Spleen (tissue), 11 donors: Measurements from ENCODE around the gene SH3D19. TPM values are rescaled to one million over a fixed set of nuclear protein-coding genes. Genes with fewer than 3 reads are reported as not detected.

Experiments used
- DNase-seq: peaks from one replicate; pipeline ENCODE4 v3.0.0-alpha.2; 2020
- H3K27ac ChIP-seq, 8 donors: fragments of 200-600 bp; sonication (generic) in 7 of 8; 1 replicate in 4 of 8; 2 replicates in 4 of 8; pipeline versions ENCODE4 v1.5.0 to v1.8.0; 2016 to 2021; ENCODE audit warnings: inconsistent platforms in 4 of 8, mild to moderate bottlenecking in 4 of 8, moderate library complexity in 1 of 8
- H3K27me3 ChIP-seq, 7 donors: fragments of 200-600 bp; sonication (generic) in 6 of 7; replicated peaks in 1 of 7; 1 replicate in 4 of 7; 2 replicates in 3 of 7; pipeline versions ENCODE4 v1.5.0 to v1.8.0; 2016 to 2021; ENCODE audit warnings: inconsistent platforms in 3 of 7, mild to moderate bottlenecking in 1 of 7
- H3K36me3 ChIP-seq, 6 donors: fragments of 200-600 bp; sonication (generic) in 5 of 6; 1 replicate in 4 of 6; 2 replicates in 2 of 6; pipeline versions ENCODE4 v1.5.0 to v1.8.0; 2016 to 2021; ENCODE audit warnings: inconsistent platforms in 2 of 6
- H3K4me1 ChIP-seq, 6 donors: fragments of 200-600 bp; sonication (generic) in 5 of 6; 1 replicate in 3 of 6; 2 replicates in 3 of 6; pipeline versions ENCODE4 v1.5.0 to v1.8.0; 2016 to 2021; ENCODE audit warnings: inconsistent platforms in 3 of 6
- H3K4me3 ChIP-seq, 8 donors: fragments of 200-600 bp; sonication (generic) in 7 of 8; 1 replicate in 4 of 8; 2 replicates in 4 of 8; pipeline versions ENCODE4 v1.5.0 to v1.8.0; 2016 to 2021; ENCODE audit warnings: inconsistent platforms in 4 of 8, mild to moderate bottlenecking in 4 of 8, moderate library complexity in 2 of 8
- H3K9me3 ChIP-seq, 8 donors: fragments of 200-600 bp; sonication (generic) in 7 of 8; 1 replicate in 4 of 8; 2 replicates in 4 of 8; pipeline versions ENCODE4 v1.5.0 to v1.8.0; 2016 to 2021; ENCODE audit warnings: inconsistent platforms in 4 of 8
- CTCF ChIP-seq, 11 experiments: fragments of 200-600 bp in 7 of 11; fragments of 450-650 bp in 4 of 11; sonication (generic) in 4 of 11; IDR thresholded peaks in 8 of 11; conservative IDR thresholded peaks in 3 of 11; 1 replicate in 7 of 11; 2 replicates in 4 of 11; pipeline versions ENCODE4 v1.4.0 to v1.8.0; 2016 to 2021; ENCODE audit warnings: antibody characterized with exemption in 11 of 11, inconsistent platforms in 4 of 11, mild to moderate bottlenecking in 1 of 11
- POLR2A ChIP-seq, 3 donors: fragments of 450-650 bp; IDR thresholded peaks; one replicate each; pipeline ENCODE4 v1.5.1; 2017; ENCODE audit warnings: antibody characterized with exemption in 3 of 3, mild to moderate bottlenecking in 1 of 3
- POLR2AphosphoS5 ChIP-seq, 3 donors: sonication (generic); formaldehyde crosslinking; IDR thresholded peaks; one replicate each; pipeline ENCODE4 v1.5.1; 2017; ENCODE audit warnings: antibody characterized with exemption in 3 of 3
- WGBS, 5 donors: extraction: QIAGEN DNeasy Blood & Tissue Kit in 3 of 5; methylation state at CpG; one replicate each; pipeline versions ENCODE4 v1.1.5 to v1.1.7; 2013 to 2018; 5-methylcytosine and 5-hydroxymethylcytosine counted together
- intact Hi-C: fragments of 100-400 bp; cut with DNase I; formaldehyde crosslinking; loops from one replicate; pipeline ENCODE4 v1.15.0; 2023; ENCODE audit warnings: low total_unique reads
- polyA plus RNA-seq, 3 donors: library from polyadenylated mRNA; stranded (reverse); fragments of 200-250 nt; gene quantifications; one replicate each; pipeline ENCODE4 v1.2.1, GENCODE V29; 2013
- total RNA-seq, 7 donors: library from RNA; depleted of rRNA in 3 of 7; stranded (reverse); fragments of >200 nt in 3 of 7; fragmentation: NEBNext Ultra II Directional in 4 of 7; extraction: Animal tissue kit (Norgen Biotek cat#: 25700) in 4 of 7; gene quantifications; one replicate each; pipeline versions ENCODE4 v1.1.0 to v1.2.1, GENCODE V29; 2016 to 2021
- donor health status: healthy with polysubstance abuse.
- donor health status: DM: no; HTN: no; CAD: no; lungs with moderate emphysema.
- donor health status: DM: no; HTN: no; CAD: no.
- donor health status: Bipolar disorder and iron deficiency.
- donor health status: healthy.
- donor health status: DM: no; HTN: no; CAD: no.
- donor health status: DM: yes; HTN: yes; CAD: no.

Gene SH3D19
- total and polyA plus RNA-seq, 10 donors = 3.0 to 33.3 (median 14.7) TPM

DNA sequence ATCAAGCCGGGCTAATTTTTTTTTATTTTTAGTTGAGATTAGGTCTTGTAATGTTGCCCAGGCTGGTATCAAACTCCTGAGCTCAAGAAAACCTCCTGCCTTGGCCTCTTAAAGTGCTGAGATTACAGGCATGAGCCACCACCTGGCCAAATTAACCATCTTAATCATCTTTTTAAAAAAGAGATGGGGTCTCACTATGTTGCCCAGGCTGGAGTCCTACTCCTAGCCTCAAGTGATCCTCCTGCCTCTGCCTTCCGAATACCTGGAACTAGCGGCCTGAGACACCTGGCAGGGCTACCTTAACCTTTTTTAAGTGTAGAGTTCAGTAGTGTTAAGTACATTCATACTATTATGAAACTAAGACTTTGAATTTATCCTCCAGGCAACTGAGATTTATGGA lies 227.6 kb downstream of the SH3D19 start:
- WGBS, 5 donors = 91 to 95% (median 94%) methylated on average over 3 of the region's 3 CpGs
- DNase-seq = no peak
- H3K4me3 ChIP-seq = no peak overlapping the region
- peak overlapping the region in 4 of 8 donors; percentile 92 to 93 (median 92) for H3K27ac ChIP-seq
- H3K4me1 ChIP-seq = peaks cover 15 to 44% (median 35%) of the 10 kb centered on the region in 6 donors
- H3K9me3 ChIP-seq = no peaks in the 10 kb centered on the region
- H3K36me3 ChIP-seq = peaks cover 0 to 25% (median 17%) of the 10 kb centered on the region in 6 donors
- intact Hi-C loops = no loop called here
- H3K27me3 ChIP-seq = no peaks in the 10 kb centered on the region
- TF ChIP-seq CTCF (IDR thresholded peaks at IDR 0.05 in 8 of 11, conservative IDR thresholded peaks at IDR 0.05 in 3 of 11) (no peak), POLR2AphosphoS5 (IDR thresholded peaks at IDR 0.05) (no peak), POLR2A (IDR thresholded peaks at IDR 0.05) (no peak)

- H3K27ac ChIP-seq = no peak overlapping the region
- no peak for DNase-seq
- TF ChIP-seq CTCF (IDR thresholded peaks at IDR 0.05 in 8 of 11, conservative IDR thresholded peaks at IDR 0.05 in 3 of 11) = no peak
- no peak for TF ChIP-seq POLR2A (IDR thresholded peaks at IDR 0.05)
- no peak for TF ChIP-seq POLR2AphosphoS5 (IDR thresholded peaks at IDR 0.05)
- H3K27me3 ChIP-seq = no peaks in the 10 kb centered on the region
- 90 to 97% (median 92%) methylated on average over 3 of the region's 3 CpGs for WGBS, 5 donors
- no peaks in the 10 kb centered on the region for H3K9me3 ChIP-seq
- intact Hi-C loops = no loop called here
- no peaks in the 10 kb centered on the region for H3K36me3 ChIP-seq
- H3K4me3 ChIP-seq = no peak overlapping the region
- H3K4me1 ChIP-seq = peaks cover 0 to 18% (median 10%) of the 10 kb centered on the region in 6 donors
Observed at GRCh38 chr4:151095142-151095541, 230.3 kb downstream of the SH3D19 start.

DNA sequence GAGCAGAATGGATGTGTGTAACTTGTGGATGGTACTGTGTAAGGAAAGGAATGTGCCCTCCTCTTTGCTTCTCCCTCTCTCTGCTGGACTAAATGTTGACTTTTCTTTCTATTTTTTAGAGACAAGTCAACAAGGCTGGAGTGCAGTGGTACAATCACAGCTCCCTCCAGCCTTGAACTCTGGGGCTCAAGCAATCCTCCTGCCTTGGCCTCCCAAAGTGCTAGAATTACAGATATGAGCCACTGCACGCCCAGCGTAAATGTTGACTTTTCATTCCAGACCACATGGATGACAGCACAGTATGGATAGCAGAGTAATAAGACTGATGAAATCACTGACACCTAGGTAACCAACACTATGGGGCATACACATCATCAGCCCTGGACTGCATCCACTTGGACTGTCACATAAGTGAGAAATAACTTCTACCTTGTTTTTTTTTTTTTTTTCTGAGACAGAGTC lies 231.1 kb downstream of the SH3D19 start:
- 80 to 98% (median 89%) methylated on average over 2 of the region's 2 CpGs for WGBS, 5 donors
- intact Hi-C loops = no loop called here
- Histone ChIP-seq H3K36me3 (no peaks in the 10 kb centered on the region), H3K27ac (no peak overlapping the region), H3K27me3 (no peaks in the 10 kb centered on the region), H3K4me1 (peaks cover 0 to 14% (median 9%) of the 10 kb centered on the region in 6 donors), H3K4me3 (no peak overlapping the region), H3K9me3 (no peaks in the 10 kb centered on the region)
- DNase-seq = no peak
- no peak for TF ChIP-seq CTCF (IDR thresholded peaks at IDR 0.05 in 8 of 11, conservative IDR thresholded peaks at IDR 0.05 in 3 of 11)
- no peak for TF ChIP-seq POLR2A (IDR thresholded peaks at IDR 0.05)
- no peak for TF ChIP-seq POLR2AphosphoS5 (IDR thresholded peaks at IDR 0.05)

- TF ChIP-seq POLR2A (IDR thresholded peaks at IDR 0.05) (no peak), CTCF (IDR thresholded peaks at IDR 0.05 in 8 of 11, conservative IDR thresholded peaks at IDR 0.05 in 3 of 11) (no peak), POLR2AphosphoS5 (IDR thresholded peaks at IDR 0.05) (no peak)
- intact Hi-C loops = no loop called here
- Histone ChIP-seq H3K4me3 (no peak overlapping the region), H3K27ac (no peak overlapping the region), H3K36me3 (no peaks in the 10 kb centered on the region), H3K27me3 (no peaks in the 10 kb centered on the region), H3K4me1 (peaks cover 0 to 4% (median under 1%) of the 10 kb centered on the region in 6 donors), H3K9me3 (no peaks in the 10 kb centered on the region)
- 62 to 81% (median 64%) methylated on average over 3 of the region's 3 CpGs for WGBS, 5 donors
- DNase-seq = no peak
Observed at GRCh38 chr4:151093203-151093602, 232.2 kb downstream of the SH3D19 start.
